ENCODE data around the gene ZNF117. TPM values are rescaled to one million over a fixed set of nuclear protein-coding genes. Genes with fewer than 3 reads are reported as not detected.
"Not testable (repeated sequence)": the region's sequence is repeated elsewhere in the genome, so short reads cannot be mapped to it uniquely, and the experiment has no call there.

ZNF117 gene
- total RNA-seq (2021) (7.3 and 12.6 TPM in 2 replicates), Bru-seq, nascent RNA (percentile 71 among the genes with signal in this experiment), BruChase-seq, experiment 1, labeled RNA remaining after a 2-hour chase (percentile 82 among the genes with signal in this experiment), BruChase-seq, experiment 2, labeled RNA remaining after a 6-hour chase (percentile 85 among the genes with signal in this experiment)
- long read RNA-seq, full-length matches to known transcripts, result 2 of 6 reads
- long read RNA-seq, partial matches to known transcripts, result 0 of 6 reads
- long read RNA-seq, other reads (novel, unspliced or antisense), result 4 of 6 reads

- Histone ChIP-seq H3K27ac (no peak within 1 kb of the TSS), H3K9me3 (ENCODE audit: insufficient read depth, low read depth) (peaks cover 40% of the 10 kb centered on the region), H3K4me2 (no peak within 1 kb of the TSS), H3K36me3 (ENCODE audit: low read depth) (no peaks in the 10 kb centered on the region), H3K9me2 (ENCODE audit: insufficient read depth) (no peaks in the 10 kb centered on the region), H3F3A (ENCODE audit: insufficient read depth, low read depth) (no peaks in the 10 kb centered on the region), H2AFZ (no peak within 1 kb of the TSS), H4K20me1 (ENCODE audit: insufficient read depth) (no peaks in the 10 kb centered on the region), H3K27me3 (ENCODE audit: insufficient read depth, low read depth) (no peaks in the 10 kb centered on the region), H3K4me3 (no peak within 1 kb of the TSS), H3K4me1 (replicated peaks; ENCODE audit: insufficient read depth) (no peaks in the 10 kb centered on the region), H3K79me2 (ENCODE audit: low read depth) (no peaks in the 10 kb centered on the region)
- intact Hi-C loops (cut with micrococcal nuclease; ENCODE audit: unreplicated experiment), result no loop called here
- ChIA-PET POLR2A (ENCODE audit: unreplicated experiment) (no interaction called here), CTCF (no interaction called here)
- no TSS peak for BruUV-seq (replicated peaks)
- DNase-seq, result no peak
- TF ChIP-seq EZH2 (IDR thresholded peaks at IDR 0.05; ENCODE audit: low read depth), result no peak
- no peak for TF ChIP-seq CTCF (conservative IDR thresholded peaks at IDR 0.05)
Measured at GRCh38 chr7:64990936-64991335, at the start of gene ZNF117. Gene ZNF117 (minus strand): TSS chr7:64991036.

- H3K9me2 ChIP-seq (ENCODE audit: insufficient read depth); CTCF ChIA-PET; H4K20me1 ChIP-seq (ENCODE audit: insufficient read depth); H3F3A ChIP-seq (ENCODE audit: insufficient read depth, low read depth); H3K9me3 ChIP-seq (ENCODE audit: insufficient read depth, low read depth); BruUV-seq (replicated peaks); POLR2A ChIA-PET (ENCODE audit: unreplicated experiment); H3K36me3 ChIP-seq (ENCODE audit: low read depth); H3K27me3 ChIP-seq (ENCODE audit: insufficient read depth, low read depth): not testable (repeated sequence)
- DNase-seq, result peak; percentile 29 to 38
- Histone ChIP-seq H3K4me3 (peak overlapping the region; percentile 73), H3K79me2 (ENCODE audit: low read depth) (peaks cover 24% of the 10 kb centered on the region), H3K27ac (peak overlapping the region; percentile 53), H2AFZ (peak overlapping the region; percentile 60; the same call in 1 of the 2 replicates), H3K4me2 (peak overlapping the region; percentile 90), H3K4me1 (replicated peaks; ENCODE audit: insufficient read depth) (peaks cover 10% of the 10 kb centered on the region)
- intact Hi-C loops (cut with micrococcal nuclease; ENCODE audit: unreplicated experiment), result loop anchor here (1.0 kb wide), 1 partner anchor 43 kb away; no protein-coding TSS in a partner anchor
Measured at GRCh38 chr7:65038767-65039166, 47.9 kb upstream of the ZNF117 start.

- CTCF ChIA-PET, result interaction anchor here (0.6 to 0.9 kb wide), 2 partner anchors 87 to 567 kb away, joined by 6 to 12 read pairs; no protein-coding TSS in a partner anchor
Measured at GRCh38 chr7:65037740-65038688, 47.2 kb upstream of the ZNF117 start.

GRCh38 chr7:65036526-65036925 is 45.7 kb upstream of the ZNF117 start:
- DNase-seq; H3K9me2 ChIP-seq (ENCODE audit: insufficient read depth); H4K20me1 ChIP-seq (ENCODE audit: insufficient read depth); H3K27me3 ChIP-seq (ENCODE audit: insufficient read depth, low read depth); POLR2A ChIA-PET (ENCODE audit: unreplicated experiment); BruUV-seq (replicated peaks); H3F3A ChIP-seq (ENCODE audit: insufficient read depth, low read depth); H3K4me2 ChIP-seq; H3K4me3 ChIP-seq; H2AFZ ChIP-seq; H3K36me3 ChIP-seq (ENCODE audit: low read depth); intact Hi-C loops (cut with micrococcal nuclease; ENCODE audit: unreplicated experiment); H3K27ac ChIP-seq; H3K9me3 ChIP-seq (ENCODE audit: insufficient read depth, low read depth): not testable (repeated sequence)
- H3K79me2 ChIP-seq (ENCODE audit: low read depth), result peaks cover 20% of the 10 kb centered on the region
- CTCF ChIA-PET, result interaction anchor here (0.6 kb wide), 1 partner anchor 45 kb away, joined by 4 read pairs; no protein-coding TSS in a partner anchor
- peaks cover 10% of the 10 kb centered on the region for H3K4me1 ChIP-seq (replicated peaks; ENCODE audit: insufficient read depth)

More at GRCh38 chr7:65037740-65038688, 47.2 kb upstream of the ZNF117 start:
- no peaks in the 10 kb centered on the region for H3K9me2 ChIP-seq (ENCODE audit: insufficient read depth)
- peak overlapping the region; percentile 70 for H3K27ac ChIP-seq
- peak; percentile 76 to 92 for DNase-seq
- no peaks in the 10 kb centered on the region for H3K36me3 ChIP-seq (ENCODE audit: low read depth)
- H3K9me3 ChIP-seq (ENCODE audit: insufficient read depth, low read depth), result no peaks in the 10 kb centered on the region
- H3K79me2 ChIP-seq (ENCODE audit: low read depth), result peaks cover 24% of the 10 kb centered on the region
- intact Hi-C loops (cut with micrococcal nuclease; ENCODE audit: unreplicated experiment), result loop anchor here (1.0 kb wide), 2 partner anchors 32 to 43 kb away; partner anchors contain the start of gene ERV3-1
- H3K27me3 ChIP-seq (ENCODE audit: insufficient read depth, low read depth), result no peaks in the 10 kb centered on the region
- peak overlapping the region; percentile 64; the same call in 1 of the 2 replicates for H3K4me3 ChIP-seq
- no peak overlapping the region for H2AFZ ChIP-seq
- H3K4me2 ChIP-seq, result peak overlapping the region; percentile 36; the same call in 1 of the 2 replicates
- POLR2A ChIA-PET (ENCODE audit: unreplicated experiment), result interaction anchor here (0.5 to 1.2 kb wide), 7 partner anchors 12 to 1983 kb away, joined by 3 to 16 read pairs (median 7); partner anchors contain the start of gene ERV3-1
- BruUV-seq (replicated peaks), result no TSS peak
- no peaks in the 10 kb centered on the region for H3F3A ChIP-seq (ENCODE audit: insufficient read depth, low read depth)
- H3K4me1 ChIP-seq (replicated peaks; ENCODE audit: insufficient read depth), result peaks cover 10% of the 10 kb centered on the region
- H4K20me1 ChIP-seq (ENCODE audit: insufficient read depth), result peaks cover 4% of the 10 kb centered on the region; the same call in 1 of the 2 replicates
- TF ChIP-seq EZH2 (IDR thresholded peaks at IDR 0.05; ENCODE audit: low read depth), result no peak
- TF ChIP-seq CTCF (conservative IDR thresholded peaks at IDR 0.05), result no peak

- H3K9me3 ChIP-seq (ENCODE audit: insufficient read depth, low read depth); BruUV-seq (replicated peaks); H3K36me3 ChIP-seq (ENCODE audit: low read depth); H3K4me2 ChIP-seq; DNase-seq; CTCF ChIA-PET; H4K20me1 ChIP-seq (ENCODE audit: insufficient read depth); H3K27me3 ChIP-seq (ENCODE audit: insufficient read depth, low read depth); H3F3A ChIP-seq (ENCODE audit: insufficient read depth, low read depth); intact Hi-C loops (cut with micrococcal nuclease; ENCODE audit: unreplicated experiment); H3K27ac ChIP-seq; H3K4me3 ChIP-seq; H2AFZ ChIP-seq; H3K9me2 ChIP-seq (ENCODE audit: insufficient read depth): not testable (repeated sequence)
- peaks cover 10% of the 10 kb centered on the region for H3K4me1 ChIP-seq (replicated peaks; ENCODE audit: insufficient read depth)
- H3K79me2 ChIP-seq (ENCODE audit: low read depth), result peaks cover 16% of the 10 kb centered on the region
- POLR2A ChIA-PET (ENCODE audit: unreplicated experiment), result interaction anchor here (0.7 kb wide), 1 partner anchor 279 kb away, joined by 3 read pairs; no protein-coding TSS in a partner anchor
Measured at GRCh38 chr7:65035469-65035868, 44.6 kb upstream of the ZNF117 start.

Measured in PC-9 (cell line).